K562 (cell line): ENCODE results near the gene PDE5A.

ENCODE experiments used
- ARHGAP35 ChIP-seq: fragments of 450-650 bp; IDR thresholded peaks from 2 replicates; pipeline ENCODE4 v1.6.1; 2018; ENCODE audit not compliant: partially characterized antibody
- CTCF ChIP-seq, 3 experiments: IDR thresholded peaks in 2 of 3; conservative IDR thresholded peaks in 1 of 3; 2 replicates each; pipeline ENCODE4 v1.5.1; 2011 to 2012; ENCODE audit warnings: low read length in 3 of 3, mild to moderate bottlenecking in 3 of 3, control low read depth in 2 of 3, improper control_type of control experiment in 1 of 3, inconsistent platforms in 1 of 3, low read depth in 1 of 3, mixed read lengths in 1 of 3, moderate library complexity in 1 of 3; ENCODE audit not compliant: insufficient read depth in 2 of 3

- no peak for TF ChIP-seq CTCF (IDR thresholded peaks at IDR 0.05 in 2 of 3, conservative IDR thresholded peaks at IDR 0.05 in 1 of 3; ENCODE audit: insufficient read depth in 2 of 3, low read depth in 1 of 3, low read length in 3 of 3)
- no peak for TF ChIP-seq ARHGAP35
Measured at GRCh38 chr4:119589165-119589564, 39.4 kb downstream of the PDE5A start.
